NCI-H524 treated with DMSO at 0.1 percent for 48 hours (cell line): Measurements from ENCODE around the gene GABBR2.

Experiments used
- DNase-seq: peaks from one replicate; lab custom pipeline; 2025; lab: John Stamatoyannopoulos, UW

GABBR2 gene

GRCh38 chr9:98256756-98257155 is 452.0 kb downstream of the GABBR2 start:
- DNase-seq: no peak

GRCh38 chr9:98255578-98256296 is 453.0 kb downstream of the GABBR2 start, which contains the start of gene TBC1D2:
TSS of gene TBC1D2 (minus strand) at chr9:98255649. CDS start at chr9:98255541, 108 bp downstream.
- DNase-seq: peak; percentile 95

DNA sequence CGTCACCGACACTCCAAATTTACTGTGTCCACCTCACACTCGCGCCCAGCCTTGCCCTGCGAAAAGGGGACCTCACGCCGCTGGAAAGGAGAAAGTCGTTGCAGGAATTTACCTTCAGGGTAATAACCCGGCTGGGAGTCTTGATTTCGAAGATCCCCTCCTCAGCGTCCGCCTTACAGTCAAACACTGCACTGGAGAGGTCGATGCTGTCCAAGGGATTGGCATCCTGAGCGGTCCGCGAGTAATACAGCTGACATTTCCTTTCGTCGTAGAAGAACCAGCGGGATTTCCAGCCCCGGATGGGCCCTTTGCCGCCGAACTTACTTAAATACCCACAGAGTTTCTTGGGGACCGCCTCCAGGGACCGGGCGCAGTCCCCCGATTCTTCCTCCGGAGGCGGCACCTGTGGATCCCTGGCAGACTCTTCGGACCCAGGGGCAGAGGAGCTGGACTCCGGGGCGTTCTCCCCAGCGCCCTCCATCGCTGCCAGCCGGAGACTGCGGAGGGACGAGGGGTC is 453.6 kb downstream of the GABBR2 start:
- DNase-seq: no peak

- DNase-seq: no peak
These were observed 454.3 kb downstream of the GABBR2 start for GRCh38 chr9:98254228-98255060.

- no peak for DNase-seq
These were observed 455.2 kb downstream of the GABBR2 start for GRCh38 chr9:98253565-98253964.

DNA sequence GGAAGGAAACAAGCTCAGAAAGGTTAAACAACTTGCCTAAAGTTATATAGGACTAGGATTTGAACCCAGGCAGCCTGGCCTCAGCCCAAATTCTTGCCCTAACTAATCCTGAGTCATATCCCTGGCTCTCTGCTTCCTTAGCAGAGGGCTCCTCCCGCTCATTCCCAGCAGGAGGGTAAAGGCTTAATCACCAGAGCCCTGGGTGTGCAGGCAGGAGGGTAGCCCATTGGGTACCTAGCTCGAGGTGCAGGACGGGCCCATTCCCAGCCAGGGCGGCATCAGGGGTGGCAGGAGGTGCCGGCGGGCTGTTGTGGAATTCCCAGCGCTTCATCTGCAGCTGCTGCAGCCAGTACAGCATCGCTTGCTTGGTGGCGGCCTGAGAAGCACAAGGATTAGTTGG is 457.2 kb downstream of the GABBR2 start:
- no peak for DNase-seq

GRCh38 chr9:98249771-98250170 is 459.0 kb downstream of the GABBR2 start:
- DNase-seq: no peak

- no peak for DNase-seq
These were observed 459.8 kb downstream of the GABBR2 start for GRCh38 chr9:98248737-98249474.

DNA sequence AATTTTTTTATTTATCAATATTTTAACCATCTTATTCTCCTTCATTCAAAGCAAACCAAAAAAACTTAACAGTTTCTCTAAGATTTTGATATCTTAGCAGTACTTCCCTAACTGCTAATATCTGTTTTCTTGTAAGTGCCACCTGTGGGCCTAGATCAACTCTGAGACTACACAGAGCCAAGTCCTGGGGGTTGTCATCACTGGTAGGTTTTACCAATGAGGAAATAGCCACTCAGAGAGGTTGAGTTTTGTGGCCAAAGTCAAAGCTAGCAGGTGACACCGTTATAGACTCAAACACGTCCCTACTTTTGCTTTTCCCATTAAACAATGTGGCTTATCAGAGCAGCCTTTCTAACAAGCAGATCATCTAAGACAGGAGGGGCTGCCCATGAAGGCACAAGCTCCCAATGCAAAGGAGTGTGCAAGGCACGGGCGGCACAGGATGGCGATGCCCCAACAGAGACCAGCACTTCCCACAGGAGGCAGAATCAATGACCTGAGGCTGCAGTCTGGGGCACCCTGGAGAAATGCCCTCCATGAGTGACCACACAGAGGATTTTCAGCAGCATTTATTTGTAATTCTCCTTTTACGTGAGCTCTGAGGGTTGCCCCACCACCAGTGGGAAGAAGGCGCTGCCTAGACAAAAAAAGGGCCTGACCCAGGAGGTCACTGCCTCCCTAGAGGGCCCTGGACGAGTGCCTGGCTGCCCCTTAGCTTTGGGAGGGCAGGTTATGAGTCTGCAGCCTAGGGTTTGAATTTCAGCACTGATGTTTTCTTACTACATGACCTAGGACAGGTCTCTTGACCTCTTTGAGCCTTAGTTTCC is 460.7 kb downstream of the GABBR2 start:
- DNase-seq: no peak

- no peak for DNase-seq
These were observed 466.3 kb downstream of the GABBR2 start for GRCh38 chr9:98242426-98242825.

DNA sequence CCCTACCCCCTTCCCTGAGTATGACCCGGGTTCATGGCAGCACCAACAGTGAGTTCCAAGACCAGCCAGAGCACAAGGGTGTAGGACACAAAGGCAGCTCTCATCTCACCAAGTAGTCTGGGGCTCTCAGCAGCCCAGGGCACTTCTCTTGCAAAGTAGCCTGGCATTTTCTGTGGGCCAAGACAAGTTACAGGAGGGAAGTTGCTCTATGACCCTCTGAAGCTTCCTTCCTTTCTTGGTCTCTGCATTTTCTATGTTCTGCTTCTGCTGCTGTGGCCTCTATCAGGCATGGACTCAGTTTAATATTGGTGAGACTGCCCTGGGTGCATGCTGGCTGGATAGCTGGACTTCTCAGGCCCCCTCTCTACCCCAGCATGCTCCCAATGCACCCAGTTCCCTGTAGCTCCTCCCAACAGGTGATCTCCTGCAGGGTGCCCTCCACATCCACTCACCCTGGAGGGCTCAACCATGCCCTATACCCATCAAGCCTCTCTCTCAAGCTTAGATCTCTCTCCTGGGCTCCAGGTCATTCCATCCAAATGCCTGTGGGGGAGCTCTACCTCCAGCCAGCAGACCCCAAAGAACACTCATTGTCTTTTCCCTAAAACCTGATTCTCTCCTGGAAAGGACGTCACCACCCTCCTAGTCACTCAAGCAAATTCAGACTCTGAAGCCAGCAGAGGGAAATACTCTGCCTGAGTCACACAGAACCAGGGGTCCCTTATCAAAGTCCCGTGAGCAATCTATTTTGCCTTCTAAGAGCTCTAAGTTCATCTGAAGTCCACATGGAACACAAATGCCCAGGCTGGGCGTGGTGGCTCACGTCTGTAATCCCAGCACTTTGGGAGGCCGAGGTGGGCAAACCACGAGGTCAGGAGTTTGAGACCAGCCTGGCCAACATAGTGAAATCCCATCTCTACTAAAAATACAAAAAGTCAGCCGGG is 467.1 kb downstream of the GABBR2 start:
- no peak for DNase-seq

- no peak for DNase-seq
These were observed 468.3 kb downstream of the GABBR2 start for GRCh38 chr9:98240475-98240874.
